Hematopoietic multipotent progenitor cell treated with erythropoietin and hydrocortisone succinate and interleukin-3 and kit ligand, for 17 days (in vitro differentiated cells): ENCODE measurements around the gene TMEM175.
"Not testable (repeated sequence)": the region's sequence is repeated elsewhere in the genome, so short reads cannot be mapped to it uniquely, and the experiment has no call there.

ENCODE experiments used
- DNase-seq: peaks from one replicate; pipeline ENCODE4 v3.0.0-alpha.2; 2015; ENCODE audit warnings: low spot score

TMEM175 gene

GRCh38 chr4:971666-972500, 39.6 kb downstream of the TMEM175 start:
- DNase-seq = no peak

GRCh38 chr4:972651-973424, 40.6 kb downstream of the TMEM175 start:
- DNase-seq = peak; percentile 25

GRCh38 chr4:973431-974397, 41.5 kb downstream of the TMEM175 start, which contains the start of gene DGKQ:
Gene DGKQ (minus strand): TSS chr4:973569. CDS start chr4:973482, 87 bp downstream.
- peak; percentile 85 for DNase-seq

- DNase-seq = no peak
Measured at GRCh38 chr4:974668-975067, 42.4 kb downstream of the TMEM175 start.

GRCh38 chr4:976016-976415, 43.8 kb downstream of the TMEM175 start:
- DNase-seq = not testable (repeated sequence)

- DNase-seq = no peak
Measured at GRCh38 chr4:978957-979701, 46.9 kb downstream of the TMEM175 start.

- DNase-seq = no peak
Measured at GRCh38 chr4:982291-982690, 50.0 kb downstream of the TMEM175 start.

GRCh38 chr4:982814-983213, 50.6 kb downstream of the TMEM175 start:
- DNase-seq = no peak

- no peak for DNase-seq
Measured at GRCh38 chr4:984336-985054, 52.2 kb downstream of the TMEM175 start.

- DNase-seq = peak; percentile 44
Measured at GRCh38 chr4:985123-985830, 53.0 kb downstream of the TMEM175 start.

GRCh38 chr4:986428-986878, 54.2 kb downstream of the TMEM175 start:
- DNase-seq = no peak

GRCh38 chr4:986879-987623, 54.8 kb downstream of the TMEM175 start, which contains the start of gene IDUA:
Gene IDUA (plus strand): TSS chr4:987044. CDS start chr4:987085, 41 bp downstream.
- DNase-seq = peak; percentile 28

- no peak for DNase-seq
Measured at GRCh38 chr4:987624-988513, 55.6 kb downstream of the TMEM175 start.

- DNase-seq = no peak
Measured at GRCh38 chr4:988726-989721, 56.8 kb downstream of the TMEM175 start.

GRCh38 chr4:989722-990471, 57.6 kb downstream of the TMEM175 start:
- DNase-seq = no peak
